NCI-H69 (cell line): Measurements from ENCODE around the gene ANKRD40CL.

Source experiments
- DNase-seq: peaks from one replicate; lab custom pipeline; 2025; lab: John Stamatoyannopoulos, UW

ANKRD40CL gene

GRCh38 chr17:50715471-50715870 is 51.8 kb downstream of the ANKRD40CL start:
- no peak for DNase-seq

GRCh38 chr17:50712641-50713040 is 54.7 kb downstream of the ANKRD40CL start:
- DNase-seq = no peak
